CD4-positive, alpha-beta T cell treated with Interleukin-10 for 1 hour (primary cell): ENCODE results near the gene CNTRL.
A peak's percentile ranks its signal among the peaks of the same experiment; 100 is the strongest.
"Not testable (repeated sequence)": the region's sequence is repeated elsewhere in the genome, so short reads cannot be mapped to it uniquely, and the experiment has no call there.

Experiments used
- DNase-seq: peaks from one replicate; pipeline ENCODE4 v3.0.0-alpha.2; 2020

Gene CNTRL

GRCh38 chr9:121138973-121139372 lies 64.2 kb downstream of the CNTRL start:
- no peak for DNase-seq

DNA sequence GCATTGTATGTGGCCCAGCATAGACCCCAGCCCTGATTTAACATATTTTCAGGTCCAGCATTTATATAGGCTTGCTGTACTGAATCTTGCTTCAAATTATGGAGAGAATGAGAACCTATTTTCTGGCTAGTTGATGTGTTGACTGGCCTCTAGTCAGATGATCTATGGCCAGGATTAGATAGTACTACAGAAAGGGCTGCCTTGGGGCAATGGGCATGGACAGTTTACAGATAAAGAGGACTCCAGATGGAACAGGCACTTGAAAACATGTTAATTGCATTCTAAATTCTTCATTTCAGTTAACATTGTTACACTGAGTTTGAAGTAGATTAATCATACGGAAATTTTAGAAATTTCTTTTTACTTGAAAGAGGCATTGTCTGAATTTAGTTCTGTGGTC lies 65.4 kb downstream of the CNTRL start:
- no peak for DNase-seq

DNA sequence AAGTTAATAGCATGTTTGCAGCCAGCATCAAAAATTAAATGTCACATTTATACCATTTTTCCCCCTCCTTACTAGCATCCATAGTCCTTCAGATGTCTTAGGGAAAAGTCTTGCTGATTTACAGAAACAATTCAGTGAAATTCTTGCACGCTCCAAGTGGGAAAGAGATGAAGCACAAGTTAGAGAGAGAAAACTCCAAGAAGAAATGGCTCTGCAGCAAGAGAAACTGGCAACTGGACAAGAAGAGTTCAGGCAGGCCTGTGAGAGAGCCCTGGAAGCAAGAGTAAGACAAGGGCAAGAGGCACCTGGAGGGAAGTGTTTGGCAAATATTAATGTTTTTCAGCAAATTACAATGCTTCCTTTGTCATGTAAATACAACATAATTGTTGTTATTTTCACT lies 66.6 kb downstream of the CNTRL start:
- DNase-seq = no peak

DNA sequence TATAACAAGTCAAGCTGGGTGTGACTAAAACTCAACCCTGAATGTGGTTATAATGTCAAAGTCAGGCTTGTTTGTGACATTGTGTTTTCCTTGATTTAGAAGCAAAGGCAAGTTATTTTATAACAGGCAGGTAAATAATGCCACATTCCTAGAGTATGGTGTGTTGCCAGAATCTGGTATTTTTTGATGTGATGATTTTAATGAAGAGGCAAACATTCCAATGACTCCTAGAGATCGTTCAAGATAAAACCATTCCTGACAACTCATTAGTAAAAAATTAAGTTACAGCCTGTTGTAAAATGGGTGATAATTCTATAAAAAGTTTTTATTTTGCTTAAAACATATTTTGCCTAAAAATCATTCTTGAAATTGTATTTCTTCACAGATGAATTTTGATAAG lies 67.0 kb downstream of the CNTRL start:
- DNase-seq = no peak

GRCh38 chr9:121143771-121144170 lies 69.0 kb downstream of the CNTRL start:
- no peak for DNase-seq

GRCh38 chr9:121144482-121144881 lies 69.7 kb downstream of the CNTRL start:
- no peak for DNase-seq

DNA sequence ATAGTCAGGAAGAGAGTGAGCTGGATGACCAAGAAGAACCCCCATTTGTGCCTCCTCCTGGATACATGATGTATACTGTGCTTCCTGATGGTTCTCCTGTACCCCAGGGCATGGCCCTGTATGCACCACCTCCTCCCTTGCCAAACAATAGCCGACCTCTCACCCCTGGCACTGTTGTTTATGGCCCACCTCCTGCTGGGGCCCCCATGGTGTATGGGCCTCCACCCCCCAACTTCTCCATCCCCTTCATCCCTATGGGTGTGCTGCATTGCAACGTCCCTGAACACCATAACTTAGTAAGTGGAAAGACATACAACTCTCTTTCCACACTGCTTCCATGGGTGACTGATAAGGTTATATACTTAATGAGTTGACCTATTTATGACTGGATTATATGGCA lies 75.4 kb downstream of the CNTRL start:
- no peak for DNase-seq

DNA sequence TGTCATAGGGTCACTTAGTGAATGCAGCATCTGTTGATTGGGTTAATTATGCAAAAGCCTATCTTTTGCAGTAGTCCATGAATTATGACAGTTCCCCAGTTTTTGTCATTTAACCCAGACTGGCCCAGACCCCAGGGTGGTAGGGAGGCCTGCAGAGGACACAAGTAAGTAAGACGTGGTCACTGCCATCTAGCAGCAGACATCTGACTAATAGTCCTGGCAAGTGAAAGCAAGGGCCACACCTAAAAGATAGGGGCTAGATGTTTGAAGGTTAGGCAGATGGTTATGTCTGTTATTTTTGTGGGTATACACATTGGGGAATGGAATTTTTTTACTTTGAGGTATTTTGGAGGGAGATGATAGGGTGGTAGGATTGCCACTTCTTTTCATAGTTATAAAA lies 78.9 kb downstream of the CNTRL start:
- DNase-seq = no peak

- no peak for DNase-seq
These were observed 80.0 kb downstream of the CNTRL start for GRCh38 chr9:121154782-121155181.

- peak; percentile 14 for DNase-seq
These were observed 81.5 kb downstream of the CNTRL start for GRCh38 chr9:121156263-121156731.

GRCh38 chr9:121157939-121158338 lies 83.2 kb downstream of the CNTRL start:
- DNase-seq = no peak

DNA sequence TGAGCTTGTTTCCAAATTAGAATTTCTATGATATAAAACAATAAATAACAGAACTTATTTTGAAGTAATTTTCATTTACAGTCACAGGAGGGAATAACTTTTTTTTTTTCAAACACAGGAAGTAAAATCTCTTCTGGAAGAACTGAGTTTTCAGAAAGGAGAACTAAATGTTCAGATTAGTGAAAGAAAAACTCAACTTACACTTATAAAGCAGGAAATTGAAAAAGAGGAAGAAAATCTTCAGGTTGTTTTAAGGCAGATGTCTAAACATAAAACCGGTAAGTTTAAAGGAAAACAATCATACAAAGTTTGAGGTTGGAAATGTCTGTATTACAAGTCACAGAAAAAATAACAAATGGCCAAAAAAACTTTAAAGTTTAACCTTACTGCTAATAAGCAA lies 85.3 kb downstream of the CNTRL start:
- DNase-seq = no peak

- no peak for DNase-seq
These were observed 93.3 kb downstream of the CNTRL start for GRCh38 chr9:121168052-121168451.

GRCh38 chr9:121169094-121169601 lies 94.4 kb downstream of the CNTRL start:
- peak; percentile 30 for DNase-seq

- DNase-seq = no peak
These were observed 96.5 kb downstream of the CNTRL start for GRCh38 chr9:121171236-121171635.

DNA sequence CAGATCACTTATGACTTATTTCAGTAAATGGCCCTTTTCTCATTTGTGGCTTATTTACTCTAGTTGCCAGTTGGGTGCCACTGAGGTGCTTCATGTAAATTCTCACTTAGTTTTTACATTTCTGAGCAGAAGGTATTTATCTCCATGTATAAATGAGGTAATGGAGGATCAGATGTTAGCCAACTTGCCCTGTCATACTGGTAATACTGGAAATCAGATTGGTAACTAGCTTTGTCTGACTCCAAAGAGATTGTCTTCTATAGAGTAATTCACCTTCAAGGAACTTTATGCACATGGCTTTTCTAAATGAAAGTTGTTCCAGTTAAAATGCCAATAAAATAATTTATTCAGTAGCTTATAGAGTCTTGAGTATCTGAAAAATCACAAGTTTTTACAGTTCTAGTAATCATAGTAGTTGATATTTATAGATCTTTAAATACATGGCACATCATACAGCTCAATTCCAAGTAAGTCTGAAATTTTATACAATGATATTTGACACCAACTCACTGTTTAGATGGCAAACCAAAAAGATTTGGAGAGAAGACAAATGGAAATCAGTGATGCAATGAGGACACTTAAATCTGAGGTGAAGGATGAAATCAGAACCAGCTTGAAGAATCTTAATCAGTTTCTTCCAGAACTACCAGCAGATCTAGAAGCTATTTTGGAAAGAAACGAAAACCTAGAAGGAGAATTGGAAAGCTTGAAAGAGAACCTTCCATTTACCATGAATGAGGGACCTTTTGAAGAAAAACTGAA lies 98.2 kb downstream of the CNTRL start:
- DNase-seq = no peak

DNA sequence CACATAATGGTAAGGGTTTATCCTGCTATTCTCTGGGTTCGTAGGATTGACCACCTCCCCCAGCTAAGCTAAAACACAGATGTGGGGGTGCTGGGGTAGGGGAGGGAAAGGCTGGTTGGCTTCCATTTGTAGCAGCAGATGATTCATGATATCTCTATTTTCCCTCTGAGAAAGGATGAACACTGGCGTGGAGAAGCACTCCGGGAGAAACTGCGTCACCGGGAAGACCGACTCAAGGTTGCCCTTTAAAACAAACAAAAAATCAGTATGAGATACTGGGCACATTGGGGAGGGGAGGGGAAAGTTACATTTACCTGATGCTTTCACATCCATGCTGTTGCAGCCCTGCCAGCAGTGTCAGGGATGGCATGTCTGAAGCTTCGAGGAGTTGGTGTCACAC lies 98.7 kb downstream of the CNTRL start:
- no peak for DNase-seq

DNA sequence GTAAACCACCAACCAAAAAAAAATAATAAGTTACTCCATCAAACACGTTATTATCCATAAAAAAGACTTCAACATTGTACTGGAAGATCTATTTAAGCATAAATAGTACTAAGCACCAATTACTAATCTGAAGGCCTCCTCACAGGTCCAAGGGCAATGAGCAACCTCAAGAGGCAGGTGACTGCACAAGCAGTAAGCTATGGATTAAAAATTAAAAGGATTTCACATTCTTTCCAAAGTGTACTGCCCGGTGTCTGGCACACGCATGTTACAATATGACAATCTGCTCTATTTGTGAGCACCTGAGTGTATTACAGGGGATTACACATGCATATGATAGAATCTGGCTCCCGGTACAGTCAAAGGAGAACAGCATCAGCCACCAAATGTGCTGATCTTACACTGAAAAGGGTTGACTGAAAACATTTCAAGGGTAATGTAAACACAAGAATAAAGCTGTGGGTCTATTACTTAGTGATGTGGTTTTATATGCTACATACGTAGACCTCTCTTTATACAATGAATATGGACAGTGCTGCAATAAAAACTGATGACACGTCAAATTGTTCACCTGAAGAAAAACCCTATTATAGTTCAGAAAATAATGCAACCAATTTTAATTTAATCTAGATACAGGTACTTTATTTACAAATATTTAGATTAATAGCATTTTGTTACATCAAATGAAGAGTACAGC lies 104.1 kb downstream of the CNTRL start:
- no peak for DNase-seq

GRCh38 chr9:121179373-121179721 lies 104.6 kb downstream of the CNTRL start:
- not testable (repeated sequence) for DNase-seq

DNA sequence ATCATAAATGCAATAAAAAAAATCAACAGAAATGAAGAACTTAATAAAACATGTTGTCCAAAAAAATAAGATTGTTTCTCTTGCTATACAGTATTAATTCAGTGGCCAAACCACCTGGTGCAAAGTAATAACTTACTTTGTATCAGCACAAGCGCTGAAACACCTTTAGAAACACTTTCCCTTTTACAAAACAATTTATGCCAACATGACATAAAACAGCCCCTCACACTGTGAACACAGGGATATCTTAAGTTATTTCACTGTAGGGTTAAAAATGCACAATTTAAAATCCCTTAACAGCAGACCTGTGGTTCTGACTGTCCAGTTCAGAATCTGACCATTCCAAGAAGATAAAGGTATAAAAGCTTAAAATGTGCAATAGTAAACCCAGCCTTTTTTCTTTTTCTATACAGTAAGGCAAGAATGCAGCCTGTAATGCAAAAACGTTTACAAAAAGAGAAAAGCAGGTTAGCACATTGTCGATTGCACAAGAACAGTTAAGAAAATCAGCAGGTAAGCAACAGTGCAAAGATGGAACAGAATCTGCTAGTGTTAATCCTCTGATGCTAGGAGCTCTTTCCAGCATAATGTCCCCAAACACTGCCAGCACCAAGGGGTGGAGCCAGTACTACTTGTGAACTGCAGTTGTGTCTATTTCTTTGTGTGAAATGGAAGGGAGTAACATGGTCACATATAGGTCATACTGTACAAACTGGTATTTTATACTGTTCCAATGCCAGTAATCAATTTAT lies 105.4 kb downstream of the CNTRL start:
- DNase-seq = no peak

GRCh38 chr9:121182101-121182836 lies 107.5 kb downstream of the CNTRL start:
- DNase-seq = no peak

DNA sequence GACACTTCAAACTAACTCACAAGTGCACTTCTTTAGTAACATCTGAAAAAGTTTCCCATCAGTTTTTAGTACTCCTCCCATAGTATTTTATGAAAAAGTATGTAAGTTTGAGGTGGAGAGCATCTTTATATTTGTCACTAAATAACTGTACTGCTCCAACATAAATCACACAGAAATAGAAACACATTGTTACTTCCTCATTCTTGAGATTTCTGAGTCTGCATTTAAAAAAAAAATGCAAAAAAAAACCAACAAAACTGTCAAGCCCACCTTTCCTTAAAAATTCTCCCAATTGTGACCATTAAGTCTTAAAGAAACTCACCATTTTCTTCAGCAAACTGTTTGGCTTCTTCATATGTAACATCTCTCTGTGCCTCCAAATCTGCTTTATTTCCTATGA lies 108.2 kb downstream of the CNTRL start:
- DNase-seq = no peak
